OCI-LY7 (cell line): ENCODE measurements around the gene SPR.

Source experiments
- EZH2phosphoT487 ChIP-seq: fragments of 200-600 bp; sonication (generic); IDR thresholded peaks from 2 replicates; pipeline ENCODE4 v1.6.1; 2018; ENCODE audit warnings: low read depth, borderline replicate concordance, mild to moderate bottlenecking, mixed run types, antibody characterized with exemption, low read length, moderate library complexity, mixed read lengths
- TF ChIP-seq, protein P1 (sequence below): fragments of 200-600 bp; sonication (generic); conservative IDR thresholded peaks from 2 replicates; pipeline ENCODE4 v1.5.1; 2014; ENCODE audit warnings: mild to moderate bottlenecking, antibody characterized with exemption, low read length, moderate library complexity, mixed read lengths

DNA sequence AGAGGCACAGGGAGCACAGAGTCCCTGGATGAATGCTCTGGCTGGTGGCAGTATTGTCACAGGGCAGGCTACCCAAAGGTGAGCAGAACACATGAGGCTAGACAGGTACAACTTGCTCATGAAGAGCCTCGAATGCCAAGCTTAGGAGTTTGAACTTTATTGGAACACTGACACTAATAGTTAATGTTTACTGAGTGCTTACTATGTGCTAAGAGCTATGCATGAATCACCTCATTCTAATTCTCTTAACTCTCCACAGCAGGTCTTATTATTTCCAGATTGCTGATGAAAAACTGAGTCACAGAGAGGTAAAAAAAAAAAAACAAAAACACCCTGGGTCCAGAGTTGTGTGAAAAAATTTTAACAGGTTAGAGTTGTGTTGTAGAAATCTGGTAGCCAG lies 24.0 kb downstream of the SPR start:
- TF ChIP-seq, protein P1, sequence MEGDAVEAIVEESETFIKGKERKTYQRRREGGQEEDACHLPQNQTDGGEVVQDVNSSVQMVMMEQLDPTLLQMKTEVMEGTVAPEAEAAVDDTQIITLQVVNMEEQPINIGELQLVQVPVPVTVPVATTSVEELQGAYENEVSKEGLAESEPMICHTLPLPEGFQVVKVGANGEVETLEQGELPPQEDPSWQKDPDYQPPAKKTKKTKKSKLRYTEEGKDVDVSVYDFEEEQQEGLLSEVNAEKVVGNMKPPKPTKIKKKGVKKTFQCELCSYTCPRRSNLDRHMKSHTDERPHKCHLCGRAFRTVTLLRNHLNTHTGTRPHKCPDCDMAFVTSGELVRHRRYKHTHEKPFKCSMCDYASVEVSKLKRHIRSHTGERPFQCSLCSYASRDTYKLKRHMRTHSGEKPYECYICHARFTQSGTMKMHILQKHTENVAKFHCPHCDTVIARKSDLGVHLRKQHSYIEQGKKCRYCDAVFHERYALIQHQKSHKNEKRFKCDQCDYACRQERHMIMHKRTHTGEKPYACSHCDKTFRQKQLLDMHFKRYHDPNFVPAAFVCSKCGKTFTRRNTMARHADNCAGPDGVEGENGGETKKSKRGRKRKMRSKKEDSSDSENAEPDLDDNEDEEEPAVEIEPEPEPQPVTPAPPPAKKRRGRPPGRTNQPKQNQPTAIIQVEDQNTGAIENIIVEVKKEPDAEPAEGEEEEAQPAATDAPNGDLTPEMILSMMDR, result no peak
- TF ChIP-seq EZH2phosphoT487, result no peak
